Measurements from ENCODE around the gene VPS9D1.

The VPS9D1 gene

DNA sequence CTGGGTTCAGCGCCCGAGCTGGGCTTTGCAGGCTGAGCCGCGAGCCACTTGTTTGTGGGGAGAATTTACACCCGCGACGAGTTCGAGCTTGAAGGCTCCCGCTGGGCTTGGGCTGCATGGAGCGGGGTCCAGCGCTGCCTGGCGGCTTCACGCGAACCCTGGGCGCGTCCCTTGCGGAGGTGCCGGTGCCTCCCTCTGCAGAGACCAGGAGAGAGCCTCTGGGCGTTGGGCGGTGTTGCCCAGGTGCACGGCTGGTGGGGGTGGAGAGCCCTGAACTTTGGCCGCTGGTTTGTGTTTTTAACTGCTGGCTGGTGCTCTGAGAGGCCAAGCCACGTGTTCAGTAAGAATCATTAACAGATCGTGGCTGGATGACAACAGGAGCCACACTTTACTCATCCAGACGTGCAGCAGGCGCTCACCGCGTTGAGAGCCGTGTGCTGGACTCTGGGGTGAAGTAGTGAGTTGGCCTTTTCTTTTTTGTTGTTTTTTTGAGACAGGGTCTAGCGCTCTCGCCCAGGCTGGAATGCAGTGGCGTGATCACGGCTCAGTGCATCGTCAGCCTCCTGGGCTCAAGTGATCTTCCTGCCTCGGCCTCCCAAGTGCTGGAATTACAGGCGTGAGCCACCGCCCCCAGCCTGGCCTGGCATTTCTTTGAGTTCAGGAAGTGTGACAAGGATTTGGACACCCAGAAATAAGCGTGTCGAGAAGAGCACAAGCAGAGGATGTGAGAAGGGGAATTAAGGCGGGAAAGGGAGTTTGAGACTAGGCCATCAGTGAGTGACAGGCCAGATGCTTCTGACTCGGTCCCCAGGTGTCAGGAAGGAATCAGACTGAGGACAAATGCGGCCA is 33.4 kb downstream of the VPS9D1 start:
- Histone ChIP-seq H3K9me2 (ENCODE audit: low read depth, low read length) (no peaks in the 10 kb centered on the region), H2AFZ (ENCODE audit: low read length) (no peak overlapping the region), H3F3A (ENCODE audit: insufficient read depth, low read length) (no peaks in the 10 kb centered on the region), H3K4me3 (ENCODE audit: low read depth, low read length, poor library complexity, severe bottlenecking) (peak overlapping the region; percentile 75), H3K9ac (ENCODE audit: low read length) (peak overlapping the region; percentile 86), H3K27me3 (ENCODE audit: insufficient read depth, low read length) (no peaks in the 10 kb centered on the region), H4K20me1 (ENCODE audit: insufficient read depth, low read length) (no peaks in the 10 kb centered on the region), H3K36me3 (ENCODE audit: insufficient read depth, low read length) (peaks cover 53% of the 10 kb centered on the region), H3K4me1 (ENCODE audit: insufficient read depth, low read length, severe bottlenecking) (peaks cover 11% of the 10 kb centered on the region), H3K79me2 (ENCODE audit: insufficient read depth, low read length) (no peaks in the 10 kb centered on the region; the same call in 1 of the 2 replicates), H3K4me2 (ENCODE audit: low read length) (peak overlapping the region; percentile 89), H3K9me3 (ENCODE audit: low read length) (no peaks in the 10 kb centered on the region), H3K27ac (ENCODE audit: low read depth, low read length, poor library complexity, severe bottlenecking) (peak overlapping the region; percentile 85)
- TF ChIP-seq EZH2 (IDR thresholded peaks at IDR 0.05; ENCODE audit: borderline replicate concordance, low read length) = no peak
- TF ChIP-seq, protein P1, sequence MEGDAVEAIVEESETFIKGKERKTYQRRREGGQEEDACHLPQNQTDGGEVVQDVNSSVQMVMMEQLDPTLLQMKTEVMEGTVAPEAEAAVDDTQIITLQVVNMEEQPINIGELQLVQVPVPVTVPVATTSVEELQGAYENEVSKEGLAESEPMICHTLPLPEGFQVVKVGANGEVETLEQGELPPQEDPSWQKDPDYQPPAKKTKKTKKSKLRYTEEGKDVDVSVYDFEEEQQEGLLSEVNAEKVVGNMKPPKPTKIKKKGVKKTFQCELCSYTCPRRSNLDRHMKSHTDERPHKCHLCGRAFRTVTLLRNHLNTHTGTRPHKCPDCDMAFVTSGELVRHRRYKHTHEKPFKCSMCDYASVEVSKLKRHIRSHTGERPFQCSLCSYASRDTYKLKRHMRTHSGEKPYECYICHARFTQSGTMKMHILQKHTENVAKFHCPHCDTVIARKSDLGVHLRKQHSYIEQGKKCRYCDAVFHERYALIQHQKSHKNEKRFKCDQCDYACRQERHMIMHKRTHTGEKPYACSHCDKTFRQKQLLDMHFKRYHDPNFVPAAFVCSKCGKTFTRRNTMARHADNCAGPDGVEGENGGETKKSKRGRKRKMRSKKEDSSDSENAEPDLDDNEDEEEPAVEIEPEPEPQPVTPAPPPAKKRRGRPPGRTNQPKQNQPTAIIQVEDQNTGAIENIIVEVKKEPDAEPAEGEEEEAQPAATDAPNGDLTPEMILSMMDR (IDR thresholded peaks at IDR 0.05; ENCODE audit: low read length) = no peak

DNA sequence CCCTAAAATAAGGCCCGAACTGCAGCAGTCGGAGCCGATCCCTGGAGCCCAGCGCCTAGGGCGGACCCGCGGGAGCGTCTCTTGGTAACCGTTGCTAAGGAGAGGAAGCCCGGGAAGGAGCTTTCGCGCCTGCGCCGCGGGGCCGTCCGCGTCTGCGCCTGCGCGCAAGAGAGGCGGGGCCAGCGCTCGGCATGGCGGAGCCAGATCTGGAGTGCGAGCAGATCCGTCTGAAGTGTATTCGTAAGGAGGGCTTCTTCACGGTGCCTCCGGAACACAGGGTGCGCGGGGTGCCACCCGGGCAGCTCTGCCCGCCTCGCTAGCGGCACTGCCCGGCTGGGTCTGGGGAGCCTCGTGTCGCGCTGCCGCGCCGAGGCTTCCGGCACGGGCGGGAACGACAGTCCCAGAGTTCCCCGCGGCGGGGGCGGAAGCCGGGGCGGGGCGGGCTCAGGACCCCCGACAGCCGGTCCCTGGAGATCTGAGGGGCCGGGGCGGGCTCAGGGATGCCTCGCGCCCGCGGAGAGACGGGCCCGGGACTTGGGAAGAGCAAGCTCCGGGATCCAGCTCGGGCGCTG is 34.1 kb downstream of the VPS9D1 start, which contains the start of gene CDK10:
Gene CDK10, plus strand, starts transcription at position 170 of the 572 bp plus-strand sequence. Its CDS starts 22 bp downstream, at position 192.
- Histone ChIP-seq H3K36me3 (ENCODE audit: insufficient read depth, low read length) (peaks cover 48% of the 10 kb centered on the region), H3K4me1 (ENCODE audit: insufficient read depth, low read length, severe bottlenecking) (peaks cover 11% of the 10 kb centered on the region), H2AFZ (ENCODE audit: low read length) (no peak within 1 kb of the TSS), H3K9ac (ENCODE audit: low read length) (peak within 1 kb of the TSS; percentile 86), H4K20me1 (ENCODE audit: insufficient read depth, low read length) (no peaks in the 10 kb centered on the region), H3K4me3 (ENCODE audit: low read depth, low read length, poor library complexity, severe bottlenecking) (peak within 1 kb of the TSS; percentile 75), H3F3A (ENCODE audit: insufficient read depth, low read length) (no peaks in the 10 kb centered on the region), H3K9me2 (ENCODE audit: low read depth, low read length) (no peaks in the 10 kb centered on the region), H3K27ac (ENCODE audit: low read depth, low read length, poor library complexity, severe bottlenecking) (peak within 1 kb of the TSS; percentile 85), H3K27me3 (ENCODE audit: insufficient read depth, low read length) (no peaks in the 10 kb centered on the region), H3K9me3 (ENCODE audit: low read length) (no peaks in the 10 kb centered on the region), H3K4me2 (ENCODE audit: low read length) (peak within 1 kb of the TSS; percentile 89), H3K79me2 (ENCODE audit: insufficient read depth, low read length) (no peaks in the 10 kb centered on the region; the same call in 1 of the 2 replicates)
- TF ChIP-seq, protein P1 (IDR thresholded peaks at IDR 0.05; ENCODE audit: low read length) = no peak

DNA sequence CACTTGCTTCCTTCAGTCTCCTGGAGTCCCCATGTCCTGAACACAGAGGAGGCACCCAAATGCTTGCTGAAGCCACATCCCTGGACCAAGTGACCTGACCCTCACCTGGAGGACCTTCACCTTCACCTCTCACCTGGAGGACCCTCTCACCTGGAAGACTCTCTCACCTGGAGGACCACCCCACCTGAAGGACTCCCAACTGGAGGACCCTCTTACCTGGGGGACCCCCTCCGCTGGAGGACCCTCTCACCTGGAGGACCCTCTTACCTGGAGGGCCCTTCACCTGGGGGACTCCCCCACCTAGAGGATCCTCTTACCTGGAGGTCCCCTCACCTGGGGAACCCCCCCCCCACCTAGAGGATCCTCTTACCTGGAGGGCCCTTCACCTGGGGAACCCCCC is 34.8 kb downstream of the VPS9D1 start:
- Histone ChIP-seq H3K4me2 (ENCODE audit: low read length) (peak overlapping the region; percentile 89; the same call in 1 of the 2 replicates), H3K9me3 (ENCODE audit: low read length) (no peaks in the 10 kb centered on the region), H3F3A (ENCODE audit: insufficient read depth, low read length) (no peaks in the 10 kb centered on the region), H3K9me2 (ENCODE audit: low read depth, low read length) (no peaks in the 10 kb centered on the region), H3K4me3 (ENCODE audit: low read depth, low read length, poor library complexity, severe bottlenecking) (peak overlapping the region; percentile 75), H2AFZ (ENCODE audit: low read length) (no peak overlapping the region), H3K79me2 (ENCODE audit: insufficient read depth, low read length) (no peaks in the 10 kb centered on the region; the same call in 1 of the 2 replicates), H3K27ac (ENCODE audit: low read depth, low read length, poor library complexity, severe bottlenecking) (no peak overlapping the region), H3K4me1 (ENCODE audit: insufficient read depth, low read length, severe bottlenecking) (peaks cover 11% of the 10 kb centered on the region), H3K27me3 (ENCODE audit: insufficient read depth, low read length) (no peaks in the 10 kb centered on the region), H4K20me1 (ENCODE audit: insufficient read depth, low read length) (no peaks in the 10 kb centered on the region), H3K9ac (ENCODE audit: low read length) (no peak overlapping the region), H3K36me3 (ENCODE audit: insufficient read depth, low read length) (peaks cover 43% of the 10 kb centered on the region)
- TF ChIP-seq EZH2 (IDR thresholded peaks at IDR 0.05; ENCODE audit: borderline replicate concordance, low read length) = no peak
- TF ChIP-seq, protein P1 (IDR thresholded peaks at IDR 0.05; ENCODE audit: low read length) = no peak

Measured in OCI-LY1 (cell line).